ENCODE results near the gene TAOK2.

GRCh38 chr16:30032083-30032819 lies 58.6 kb downstream of the TAOK2 start:
- TF ChIP-seq YY1 (IDR thresholded peaks at IDR 0.05; ENCODE audit: insufficient read depth, insufficient read length) = no peak
- no peak for TF ChIP-seq SUZ12 (IDR thresholded peaks at IDR 0.05; ENCODE audit: extremely low read depth, insufficient read depth, insufficient read length)

All from NT2/D1 (cell line).